HFF-Myc (cell line): ENCODE measurements around the gene LPO.

Experiments
- DNase-seq: peaks from one replicate; pipeline ENCODE4 v3.0.0-alpha.2; 2011; ENCODE audit warnings: low read depth; ENCODE audit errors: extremely low read depth
- H3K4me3 ChIP-seq: replicated peaks from 2 replicates; pipeline ENCODE4 v1.5.1; 2011; ENCODE audit warnings: low read depth, mild to moderate bottlenecking, control low read depth, low read length
- TF ChIP-seq, protein P1 (sequence below): IDR thresholded peaks from 2 replicates; pipeline ENCODE4 v1.5.1; 2012; ENCODE audit warnings: mild to moderate bottlenecking, low read depth, low read length, control low read depth; ENCODE audit errors: missing control alignments

LPO gene

DNA sequence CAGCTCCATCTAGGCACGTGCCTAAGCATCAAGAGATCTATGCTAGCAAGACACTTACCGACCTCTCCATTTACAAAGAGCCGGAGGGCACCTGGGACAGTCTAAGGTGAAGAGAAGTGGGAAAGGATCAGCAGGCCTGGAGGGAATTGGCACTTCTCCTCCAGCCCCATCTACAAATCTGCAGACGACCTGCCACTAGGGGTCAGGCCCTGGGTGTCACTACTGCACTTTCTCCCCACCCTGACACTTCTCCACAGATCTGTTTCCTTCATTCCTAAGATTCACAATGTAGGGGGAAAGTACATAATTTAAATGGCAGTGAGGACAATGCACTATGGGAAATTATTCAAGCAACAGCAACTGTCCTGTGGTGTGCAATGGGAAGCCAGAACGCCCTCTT lies 27.5 kb upstream of the LPO start:
- H3K4me3 ChIP-seq, result no peak overlapping the region
- TF ChIP-seq, protein P1, sequence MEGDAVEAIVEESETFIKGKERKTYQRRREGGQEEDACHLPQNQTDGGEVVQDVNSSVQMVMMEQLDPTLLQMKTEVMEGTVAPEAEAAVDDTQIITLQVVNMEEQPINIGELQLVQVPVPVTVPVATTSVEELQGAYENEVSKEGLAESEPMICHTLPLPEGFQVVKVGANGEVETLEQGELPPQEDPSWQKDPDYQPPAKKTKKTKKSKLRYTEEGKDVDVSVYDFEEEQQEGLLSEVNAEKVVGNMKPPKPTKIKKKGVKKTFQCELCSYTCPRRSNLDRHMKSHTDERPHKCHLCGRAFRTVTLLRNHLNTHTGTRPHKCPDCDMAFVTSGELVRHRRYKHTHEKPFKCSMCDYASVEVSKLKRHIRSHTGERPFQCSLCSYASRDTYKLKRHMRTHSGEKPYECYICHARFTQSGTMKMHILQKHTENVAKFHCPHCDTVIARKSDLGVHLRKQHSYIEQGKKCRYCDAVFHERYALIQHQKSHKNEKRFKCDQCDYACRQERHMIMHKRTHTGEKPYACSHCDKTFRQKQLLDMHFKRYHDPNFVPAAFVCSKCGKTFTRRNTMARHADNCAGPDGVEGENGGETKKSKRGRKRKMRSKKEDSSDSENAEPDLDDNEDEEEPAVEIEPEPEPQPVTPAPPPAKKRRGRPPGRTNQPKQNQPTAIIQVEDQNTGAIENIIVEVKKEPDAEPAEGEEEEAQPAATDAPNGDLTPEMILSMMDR, result peak; percentile 18
- no peak for DNase-seq

DNA sequence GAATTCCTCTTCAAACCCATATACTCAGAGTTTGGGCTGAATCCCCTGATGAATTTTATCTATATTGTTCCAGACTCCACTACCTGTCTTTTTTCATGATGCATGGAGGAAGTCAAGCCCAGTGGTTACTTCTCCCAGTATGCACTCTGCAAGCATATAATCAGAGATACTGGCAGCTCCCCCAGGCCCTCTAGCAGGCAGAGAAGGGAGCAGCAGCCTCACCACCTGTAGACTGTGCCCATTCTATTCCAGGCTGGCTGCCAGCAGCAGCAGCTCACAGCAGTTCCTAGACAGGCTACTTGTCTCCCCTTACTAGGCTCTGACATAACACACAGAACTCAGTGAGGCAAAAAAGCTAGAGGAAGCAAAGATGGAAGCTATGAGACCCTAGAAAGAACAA lies 22.7 kb upstream of the LPO start:
- no peak for DNase-seq
- TF ChIP-seq, protein P1, result peak; percentile 5
- no peak overlapping the region for H3K4me3 ChIP-seq

DNA sequence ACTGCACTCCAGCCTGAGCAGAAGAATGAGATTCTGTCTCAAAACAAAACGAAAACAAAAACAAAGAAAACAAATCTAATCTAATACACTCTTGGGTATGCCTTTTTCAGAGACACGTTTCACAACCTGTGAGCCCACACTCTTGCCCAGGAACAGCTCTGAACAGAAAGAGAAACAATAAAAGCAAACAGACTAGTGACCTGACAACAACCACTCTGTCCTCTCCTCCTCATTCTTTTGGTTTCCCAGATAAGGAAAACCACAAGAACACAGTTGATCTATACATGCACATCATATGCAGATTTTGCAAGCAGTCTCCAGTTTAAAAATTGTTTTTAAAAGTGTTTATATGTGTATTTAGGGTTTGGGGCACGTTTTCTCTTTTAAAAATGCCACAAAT lies 20.6 kb upstream of the LPO start:
- DNase-seq, result no peak
- no peak overlapping the region for H3K4me3 ChIP-seq
- TF ChIP-seq, protein P1, result no peak

DNA sequence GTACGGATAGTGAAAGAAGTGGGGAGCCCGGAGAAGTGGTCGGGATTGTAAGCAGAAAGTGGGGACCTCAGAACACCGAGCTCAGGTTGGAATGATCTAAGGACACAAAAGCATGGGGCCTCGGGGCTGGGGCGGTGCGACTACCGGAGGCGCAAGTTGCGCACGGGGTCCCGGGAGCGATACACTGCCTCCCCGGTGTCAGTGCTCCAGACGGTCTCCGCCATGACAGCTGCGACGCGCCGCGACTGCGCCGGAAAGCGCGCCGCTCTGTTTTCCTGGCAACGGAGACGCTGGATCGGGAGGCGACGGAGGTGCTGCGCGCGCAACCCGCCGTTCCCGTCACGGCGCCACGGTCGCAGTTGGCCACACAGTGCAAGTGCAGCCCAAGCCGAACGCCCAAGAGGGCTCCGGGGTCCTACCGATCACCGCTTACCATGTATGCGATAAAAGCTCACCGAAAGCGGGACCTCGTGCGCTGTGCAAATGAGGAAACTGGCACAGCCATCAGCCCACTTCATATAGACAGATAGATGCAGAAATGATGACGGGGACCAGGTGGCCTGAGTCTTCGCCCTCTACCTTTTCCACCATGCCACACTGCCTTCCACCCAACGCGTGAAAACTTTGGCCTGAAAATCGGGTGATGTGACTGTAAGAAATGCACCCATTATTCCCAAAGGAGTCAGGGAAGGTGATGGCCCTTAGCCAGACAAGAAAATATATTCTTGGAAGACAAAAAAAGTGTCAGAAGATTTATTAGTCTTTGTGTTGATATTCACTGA lies 19.2 kb upstream of the LPO start, which contains the start of gene MKS1:
Gene MKS1, minus strand, starts transcription at position 249 of the 782 bp plus-strand sequence. Its CDS starts 25 bp downstream, at position 224.
- TF ChIP-seq, protein P1, result peak; percentile 35
- peak within 1 kb of the TSS; percentile 73 for H3K4me3 ChIP-seq
- peak; percentile 85 for DNase-seq

DNA sequence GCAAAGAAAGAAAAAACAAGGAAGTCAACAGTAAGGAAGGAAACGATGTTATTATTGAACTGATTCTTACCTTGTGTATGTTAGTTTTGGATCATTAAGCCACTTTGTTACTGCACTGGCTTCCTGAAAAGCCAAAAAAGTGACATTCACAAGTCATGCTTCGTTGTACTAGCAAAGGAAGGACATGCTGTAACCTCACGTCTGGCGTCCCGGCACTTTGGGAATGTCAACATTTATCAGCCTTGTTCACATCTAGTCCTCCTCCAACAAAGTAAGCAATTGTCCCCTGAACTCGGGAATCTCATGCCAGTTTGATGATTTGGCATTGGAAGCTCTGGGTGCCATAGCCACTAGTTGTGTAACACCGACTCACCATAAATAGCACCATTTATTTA lies 18.6 kb upstream of the LPO start:
- no peak for DNase-seq
- peak overlapping the region; percentile 73 for H3K4me3 ChIP-seq
- TF ChIP-seq, protein P1, result no peak

DNA sequence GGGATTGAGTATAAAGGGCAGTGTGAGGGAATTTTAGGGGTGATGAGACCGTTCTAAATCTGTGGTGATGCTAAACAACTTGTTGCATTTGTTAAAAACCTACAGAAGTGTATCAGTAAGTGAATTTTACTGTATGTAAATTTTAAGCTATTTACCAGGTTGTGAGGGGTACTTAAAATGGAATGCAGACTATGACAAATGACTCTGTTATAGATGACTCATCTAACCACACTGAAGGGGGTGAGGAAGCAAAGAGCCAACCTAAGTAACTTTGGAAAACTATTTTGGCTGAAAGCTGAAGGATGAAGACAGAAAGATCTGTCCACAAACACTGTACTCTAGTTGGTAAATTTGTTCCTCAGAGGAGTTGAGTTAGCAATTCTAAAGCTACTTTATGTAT lies 14.1 kb upstream of the LPO start:
- peak; percentile 52 for DNase-seq
- TF ChIP-seq, protein P1, result no peak
- H3K4me3 ChIP-seq, result no peak overlapping the region
